Colonic mucosa (tissue), 4 donors: ENCODE results near the gene BARX1. TPM values are rescaled to one million over a fixed set of nuclear protein-coding genes. Genes with fewer than 3 reads are reported as not detected.
"Not testable (repeated sequence)": the region's sequence is repeated elsewhere in the genome, so short reads cannot be mapped to it uniquely, and the experiment has no call there.

Source experiments
- DNase-seq: peaks from one replicate; pipeline ENCODE4 v3.0.0-alpha.2; 2020
- H3K27ac ChIP-seq: fragments of 200-600 bp; one replicate; pipeline ENCODE4 v1.8.0; 2021
- H3K27me3 ChIP-seq: fragments of 200-600 bp; one replicate; pipeline ENCODE4 v1.8.0; 2021
- H3K36me3 ChIP-seq: fragments of 200-600 bp; one replicate; pipeline ENCODE4 v1.8.0; 2021
- H3K4me1 ChIP-seq: fragments of 200-600 bp; one replicate; pipeline ENCODE4 v1.8.0; 2021; ENCODE audit warnings: mild to moderate bottlenecking
- H3K4me3 ChIP-seq: fragments of 200-600 bp; one replicate; pipeline ENCODE4 v1.8.0; 2021
- H3K9ac ChIP-seq, 2 donors: one replicate each; pipeline ENCODE4 v1.7.0; 2013; ENCODE audit warnings: control low read depth in 2 of 2, low read depth in 2 of 2, low read length in 2 of 2
- H3K9me3 ChIP-seq: fragments of 200-600 bp; one replicate; pipeline ENCODE4 v1.8.0; 2021
- intact Hi-C: fragments of 100-400 bp; cut with DNase I; formaldehyde crosslinking; loops from one replicate; pipeline ENCODE4 v1.14.1; 2022
- total RNA-seq, 2 donors: library from RNA; stranded (reverse); fragmentation: NEBNext Ultra II Directional in 1 of 2; extraction: Animal tissue kit (Norgen Biotek cat#: 25700) in 1 of 2; gene quantifications; one replicate each; pipeline ENCODE4 v1.2.1, GENCODE V29; 2021
- TF ChIP-seq, protein P1 (sequence below): fragments of 200-600 bp; IDR thresholded peaks from one replicate; pipeline ENCODE4 v1.8.0; 2022; ENCODE audit warnings: antibody characterized with exemption, mild to moderate bottlenecking
- donor health status: healthy.
- donor health status: DM: no; HTN: no; CAD: no.
- donor health status: DM: no; HTN: no; CAD: no.

Gene BARX1
- total RNA-seq, 2 donors from 2014 or later = not detected

DNA sequence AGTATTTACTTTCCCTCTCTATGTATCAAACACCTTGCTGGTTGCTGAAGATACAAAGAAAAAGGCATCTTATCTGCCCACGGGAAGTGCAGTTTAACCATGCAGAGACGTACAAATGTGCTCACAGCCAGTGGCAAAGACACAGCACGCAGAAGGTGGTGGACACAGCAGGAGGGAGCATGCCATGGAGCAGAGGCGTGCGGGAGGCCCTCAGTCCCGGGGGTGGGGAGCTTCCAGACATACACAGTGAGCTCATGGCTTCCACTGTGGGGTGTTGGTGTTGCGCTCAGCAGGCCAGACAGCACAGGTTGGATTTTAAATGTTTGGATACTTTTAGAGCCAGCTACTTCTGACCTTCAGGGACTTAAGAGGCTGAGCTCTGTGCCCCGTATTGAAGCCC is 8.8 kb upstream of the BARX1 start:
- no peak overlapping the region for H3K4me3 ChIP-seq
- intact Hi-C loops = loop anchor here (2.0 to 5.0 kb wide), 2 partner anchors 132 to 281 kb away; no protein-coding TSS in a partner anchor
- H3K27ac ChIP-seq = no peak overlapping the region
- H3K4me1 ChIP-seq = peaks cover 15% of the 10 kb centered on the region
- H3K9me3 ChIP-seq = no peaks in the 10 kb centered on the region
- H3K9ac ChIP-seq = no peak overlapping the region
- DNase-seq = peak; percentile 3
- peaks cover 28% of the 10 kb centered on the region for H3K27me3 ChIP-seq
- TF ChIP-seq, protein P1, sequence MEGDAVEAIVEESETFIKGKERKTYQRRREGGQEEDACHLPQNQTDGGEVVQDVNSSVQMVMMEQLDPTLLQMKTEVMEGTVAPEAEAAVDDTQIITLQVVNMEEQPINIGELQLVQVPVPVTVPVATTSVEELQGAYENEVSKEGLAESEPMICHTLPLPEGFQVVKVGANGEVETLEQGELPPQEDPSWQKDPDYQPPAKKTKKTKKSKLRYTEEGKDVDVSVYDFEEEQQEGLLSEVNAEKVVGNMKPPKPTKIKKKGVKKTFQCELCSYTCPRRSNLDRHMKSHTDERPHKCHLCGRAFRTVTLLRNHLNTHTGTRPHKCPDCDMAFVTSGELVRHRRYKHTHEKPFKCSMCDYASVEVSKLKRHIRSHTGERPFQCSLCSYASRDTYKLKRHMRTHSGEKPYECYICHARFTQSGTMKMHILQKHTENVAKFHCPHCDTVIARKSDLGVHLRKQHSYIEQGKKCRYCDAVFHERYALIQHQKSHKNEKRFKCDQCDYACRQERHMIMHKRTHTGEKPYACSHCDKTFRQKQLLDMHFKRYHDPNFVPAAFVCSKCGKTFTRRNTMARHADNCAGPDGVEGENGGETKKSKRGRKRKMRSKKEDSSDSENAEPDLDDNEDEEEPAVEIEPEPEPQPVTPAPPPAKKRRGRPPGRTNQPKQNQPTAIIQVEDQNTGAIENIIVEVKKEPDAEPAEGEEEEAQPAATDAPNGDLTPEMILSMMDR = no peak
- H3K36me3 ChIP-seq = no peaks in the 10 kb centered on the region

DNA sequence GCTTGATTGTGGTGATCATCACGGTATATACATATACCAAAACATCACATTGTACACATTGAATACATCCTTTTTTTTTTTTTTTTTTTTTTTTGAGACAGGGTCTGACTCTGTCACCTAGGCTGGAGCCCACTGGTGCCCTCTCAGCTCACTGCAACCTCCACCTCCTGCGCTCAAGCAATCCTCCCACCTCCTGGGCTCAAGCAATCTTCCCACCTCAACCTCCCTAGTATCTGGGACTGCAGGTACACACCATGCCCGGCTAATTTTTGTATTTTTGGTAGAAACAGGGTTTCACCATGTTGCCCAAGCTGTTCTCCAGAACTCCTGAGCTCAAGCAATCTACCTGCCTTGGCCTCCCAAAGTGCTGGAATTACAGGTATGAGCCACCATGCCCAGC is 8.3 kb upstream of the BARX1 start:
- H3K4me3 ChIP-seq, H3K9me3 ChIP-seq, H3K27ac ChIP-seq, H3K36me3 ChIP-seq, H3K9ac ChIP-seq: not testable (repeated sequence)
- DNase-seq = peak; percentile 1
- intact Hi-C loops = loop anchor here (2.0 to 5.0 kb wide), 2 partner anchors 131 to 281 kb away; no protein-coding TSS in a partner anchor
- Histone ChIP-seq H3K4me1 (peaks cover 20% of the 10 kb centered on the region), H3K27me3 (peaks cover 33% of the 10 kb centered on the region)

DNA sequence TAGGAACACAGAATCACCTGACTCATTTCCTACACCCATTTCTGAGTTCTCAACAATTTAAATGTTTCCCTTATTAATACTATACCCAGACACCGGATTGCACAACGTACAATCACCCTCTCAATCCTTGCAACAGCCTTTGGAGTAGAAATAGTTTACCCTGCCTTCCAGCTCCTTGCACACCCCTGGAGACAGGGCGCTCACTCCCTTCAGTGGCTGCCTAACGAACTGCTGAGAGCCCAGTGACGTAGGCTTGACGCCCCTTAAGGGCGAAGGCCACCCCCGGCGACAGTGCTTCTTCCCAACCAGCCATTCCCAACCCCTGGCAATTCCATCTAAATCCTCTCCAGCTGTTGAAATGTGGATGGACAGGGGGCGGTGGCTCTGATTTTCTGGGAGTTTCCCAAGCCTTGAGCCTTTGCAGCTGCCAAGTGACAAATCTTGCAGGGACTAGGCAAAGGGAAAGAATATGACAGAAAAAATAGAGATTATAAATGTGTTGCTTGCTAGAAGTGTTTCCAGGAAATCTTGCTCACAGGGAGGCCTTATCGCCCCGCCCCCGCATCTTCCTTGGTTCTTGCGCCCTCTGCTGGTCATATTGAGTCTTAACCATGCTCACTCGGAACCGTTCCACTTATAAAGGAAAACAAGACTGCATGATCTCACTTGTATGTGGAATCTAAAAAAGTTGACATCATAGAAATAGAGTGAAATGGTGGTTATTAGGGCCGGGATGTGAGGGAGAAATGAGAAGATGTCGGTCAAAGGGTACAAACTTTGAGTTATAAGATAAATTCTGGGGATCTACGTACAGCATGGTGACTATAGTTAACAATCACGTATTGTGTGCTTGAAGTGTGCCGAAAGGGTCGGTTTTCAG is 7.6 kb upstream of the BARX1 start:
- Histone ChIP-seq H3K27ac (no peak overlapping the region), H3K4me1 (peaks cover 22% of the 10 kb centered on the region), H3K36me3 (no peaks in the 10 kb centered on the region), H3K27me3 (peaks cover 40% of the 10 kb centered on the region), H3K4me3 (no peak overlapping the region), H3K9me3 (no peaks in the 10 kb centered on the region), H3K9ac (no peak overlapping the region)
- intact Hi-C loops = loop anchor here (2.0 to 5.0 kb wide), 2 partner anchors 130 to 280 kb away; no protein-coding TSS in a partner anchor
- DNase-seq = peak; percentile 88
- TF ChIP-seq, protein P1 = peak; percentile 68

DNA sequence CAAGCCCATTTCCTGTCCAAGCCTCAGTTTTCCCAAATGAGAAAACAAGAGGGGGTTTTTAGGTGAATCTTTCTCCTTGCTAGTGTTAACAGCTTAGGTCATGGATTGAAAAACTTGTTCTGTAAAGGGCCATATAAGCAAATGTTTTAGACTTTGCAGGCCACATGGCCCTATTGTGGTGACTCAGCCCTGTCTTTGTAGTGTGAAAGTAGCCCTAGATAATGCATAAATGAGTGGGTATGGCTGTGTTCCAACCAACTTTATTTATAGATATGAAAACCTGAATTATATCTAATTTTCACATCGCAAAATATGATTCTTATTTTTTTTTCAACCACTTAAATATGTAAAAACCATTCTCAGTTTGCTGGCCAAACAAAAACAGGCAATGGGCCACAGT is 6.9 kb upstream of the BARX1 start:
- DNase-seq = no peak
- Histone ChIP-seq H3K4me1 (peaks cover 22% of the 10 kb centered on the region), H3K27me3 (peaks cover 48% of the 10 kb centered on the region), H3K4me3 (no peak overlapping the region), H3K27ac (no peak overlapping the region), H3K9ac (no peak overlapping the region), H3K36me3 (no peaks in the 10 kb centered on the region), H3K9me3 (no peaks in the 10 kb centered on the region)
- intact Hi-C loops = loop anchor here (2.0 to 5.0 kb wide), 2 partner anchors 130 to 279 kb away; no protein-coding TSS in a partner anchor
- TF ChIP-seq, protein P1 = no peak

DNA sequence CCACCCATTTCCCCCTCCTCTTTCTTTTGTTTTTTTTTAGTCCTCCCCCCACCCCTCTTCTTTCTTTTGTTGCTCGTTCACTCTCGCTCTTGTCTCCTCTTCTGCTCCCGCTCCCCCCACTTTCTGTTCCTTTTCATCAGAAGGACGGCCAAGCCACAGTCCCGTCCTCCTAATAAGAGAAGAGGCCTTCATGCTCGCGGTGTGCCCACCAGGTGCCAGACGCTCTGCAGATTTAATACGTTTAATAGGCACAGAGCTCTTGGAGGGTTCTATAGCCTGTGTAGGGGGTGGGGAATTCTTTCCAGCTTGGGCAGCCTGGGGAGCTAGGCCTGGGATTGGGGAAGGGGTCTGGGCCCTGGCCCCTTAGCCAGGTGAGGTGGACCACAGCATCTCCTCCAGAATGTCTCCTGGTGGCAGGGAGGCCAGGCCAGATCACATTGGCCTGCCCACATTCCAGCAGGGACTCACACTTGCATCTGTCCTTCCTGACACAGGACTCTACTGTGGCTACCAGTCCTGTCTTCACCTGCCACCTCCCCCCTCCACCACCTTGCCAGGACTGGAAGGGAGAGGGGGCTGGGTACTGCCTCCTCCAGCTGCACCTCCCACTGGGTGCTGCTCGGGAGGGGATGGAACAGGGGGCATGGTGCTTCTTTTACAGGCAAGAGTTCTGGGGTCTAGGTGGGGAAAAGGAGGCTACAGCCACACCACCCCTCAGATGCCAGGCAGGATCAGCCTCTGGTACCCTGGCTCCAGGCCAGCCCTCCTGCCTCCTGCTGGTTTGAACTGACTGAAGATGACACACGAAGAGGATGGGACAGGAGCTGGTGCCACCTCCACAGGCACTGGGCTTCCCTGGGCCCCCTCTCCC is 6.1 kb upstream of the BARX1 start:
- peaks cover 56% of the 10 kb centered on the region for H3K27me3 ChIP-seq
- H3K27ac ChIP-seq = no peak overlapping the region
- intact Hi-C loops = loop anchor here (5.0 kb wide), 1 partner anchor 129 kb away; no protein-coding TSS in a partner anchor
- H3K9ac ChIP-seq = no peak overlapping the region
- H3K9me3 ChIP-seq = no peaks in the 10 kb centered on the region
- H3K4me3 ChIP-seq = no peak overlapping the region
- no peaks in the 10 kb centered on the region for H3K36me3 ChIP-seq
- no peak for DNase-seq
- TF ChIP-seq, protein P1 = no peak
- H3K4me1 ChIP-seq = peaks cover 22% of the 10 kb centered on the region
